Natural killer cell (primary cell): ENCODE measurements around the gene GPR180. TPM values are rescaled to one million over a fixed set of nuclear protein-coding genes. Genes with fewer than 3 reads are reported as not detected.

Source experiments
- ATAC-seq, 3 donors: fragments of 150-1000 bp in 2 of 3; fragments of 200-7000 bp in 1 of 3; cut with Tn5 transposase; 1 replicate in 1 of 3; 2 replicates in 2 of 3; pipeline ENCODE4 v1.10.0; 2021; ENCODE audit warnings: mild to moderate bottlenecking in 2 of 3, moderate library complexity in 2 of 3
- DNase-seq, 2 donors: peaks; one replicate each; pipeline versions ENCODE4 v3.0.0 to v3.0.0-alpha.2; 2013 to 2021; ENCODE audit warnings: mixed read lengths in 1 of 2
- H3K27ac ChIP-seq: one replicate; pipeline ENCODE4 v1.5.1; 2013; ENCODE audit warnings: mild to moderate bottlenecking, low read length
- H3K27me3 ChIP-seq: one replicate; pipeline ENCODE4 v1.6.1; 2013; ENCODE audit warnings: low read length; ENCODE audit not compliant: control insufficient read depth, insufficient read depth
- H3K36me3 ChIP-seq: one replicate; pipeline ENCODE4 v1.6.1; 2013; ENCODE audit warnings: low read length; ENCODE audit not compliant: control insufficient read depth, insufficient read depth
- H3K4me1 ChIP-seq: one replicate; pipeline ENCODE4 v1.6.1; 2013; ENCODE audit warnings: low read length; ENCODE audit not compliant: control insufficient read depth, insufficient read depth
- H3K4me3 ChIP-seq: one replicate; pipeline ENCODE4 v1.5.1; 2013; ENCODE audit warnings: low read length
- H3K9me3 ChIP-seq: one replicate; pipeline ENCODE4 v1.6.1; 2013; ENCODE audit warnings: low read length; ENCODE audit not compliant: control insufficient read depth, insufficient read depth
- H3K27ac Mint-ChIP-seq, 2 donors: one replicate each; pipeline ENCODE4 v1.8.0; 2022; ENCODE audit warnings: mild to moderate bottlenecking in 2 of 2, mixed read lengths in 2 of 2, moderate library complexity in 1 of 2
- H3K27me3 Mint-ChIP-seq, 2 donors: one replicate each; pipeline ENCODE4 v1.8.0; 2022; ENCODE audit warnings: low read depth in 2 of 2, mixed read lengths in 2 of 2
- H3K36me3 Mint-ChIP-seq: one replicate; pipeline ENCODE4 v1.8.0; 2022; ENCODE audit warnings: mixed read lengths
- H3K4me1 Mint-ChIP-seq, 2 donors: one replicate each; pipeline ENCODE4 v1.8.0; 2022; ENCODE audit warnings: mixed read lengths in 2 of 2
- H3K4me3 Mint-ChIP-seq: one replicate; pipeline ENCODE4 v1.8.0; 2022; ENCODE audit warnings: mild to moderate bottlenecking, moderate library complexity, mixed read lengths
- H3K9me3 Mint-ChIP-seq, 2 donors: one replicate each; pipeline ENCODE4 v1.8.0; 2022; ENCODE audit warnings: mixed read lengths in 2 of 2
- CTCF ChIP-seq: fragments of 200-600 bp; IDR thresholded peaks from one replicate; pipeline ENCODE4 v1.8.0; 2022; ENCODE audit warnings: antibody characterized with exemption
- WGBS: methylation state at CpG from one replicate; pipeline ENCODE4 v1.1.7; 2013; ENCODE audit warnings: missing lambda C conversion rate; ENCODE audit not compliant: insufficient coverage; 5-methylcytosine and 5-hydroxymethylcytosine counted together
- intact Hi-C: fragments of 100-400 bp; cut with micrococcal nuclease; formaldehyde crosslinking; loops from one replicate; pipeline ENCODE4 v1.14.2; 2022
- total RNA-seq, 4 donors: library from RNA; stranded (reverse); fragments of 120-200 nt in 1 of 4; gene quantifications; one replicate each; pipeline versions ENCODE4 v1.2.3 to v1.2.4, GENCODE V29; 2013 to 2022

Gene GPR180
- total RNA-seq, 3 donors from 2014 or later (not counting 1 experiment from before 2014, with no cell fraction given) = 2.0 to 2.9 (median 2.7) TPM

- 85% methylated on average over 1 of the region's 1 CpG for WGBS
- no peak overlapping the region for H3K27ac Mint-ChIP-seq
- Histone ChIP-seq H3K27ac (no peak overlapping the region), H3K4me1 (no peaks in the 10 kb centered on the region), H3K9me3 (no peaks in the 10 kb centered on the region), H3K27me3 (no peaks in the 10 kb centered on the region), H3K36me3 (no peaks in the 10 kb centered on the region), H3K4me3 (no peak overlapping the region)
- no peak for TF ChIP-seq CTCF
- no peak for ATAC-seq
- intact Hi-C loops = no loop called here
- DNase-seq = no peak
- no peaks in the 10 kb centered on the region for H3K9me3 Mint-ChIP-seq
- no peaks in the 10 kb centered on the region for H3K4me1 Mint-ChIP-seq
- H3K36me3 Mint-ChIP-seq = no peaks in the 10 kb centered on the region
- no peak overlapping the region for H3K4me3 Mint-ChIP-seq
- no peaks in the 10 kb centered on the region for H3K27me3 Mint-ChIP-seq
These were observed 45.6 kb upstream of the GPR180 start for GRCh38 chr13:94556041-94556440.

DNA sequence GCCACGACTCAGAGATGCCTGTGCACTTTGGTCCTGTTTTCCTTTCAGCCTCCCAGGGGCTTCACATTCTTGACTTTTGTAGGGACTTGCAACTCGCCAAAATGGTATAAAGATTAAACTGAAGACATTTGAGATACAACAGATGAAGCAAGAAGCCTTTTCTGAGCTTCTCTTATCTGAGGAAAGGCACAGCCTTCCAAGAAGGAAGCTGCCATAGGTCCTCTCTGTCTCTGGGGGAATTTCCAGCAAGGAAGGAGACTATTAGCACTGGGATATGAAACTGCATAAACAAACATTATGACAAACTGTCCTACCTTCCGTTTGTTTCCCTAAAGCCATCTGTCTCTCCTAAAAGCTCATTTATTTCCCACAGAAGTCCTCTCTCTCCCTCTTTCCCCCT is 45.0 kb upstream of the GPR180 start:
- Mint-ChIP-seq H3K9me3 (no peaks in the 10 kb centered on the region), H3K36me3 (no peaks in the 10 kb centered on the region), H3K27ac (no peak overlapping the region), H3K27me3 (no peaks in the 10 kb centered on the region), H3K4me1 (no peaks in the 10 kb centered on the region), H3K4me3 (no peak overlapping the region)
- Histone ChIP-seq H3K27me3 (no peaks in the 10 kb centered on the region), H3K27ac (no peak overlapping the region), H3K9me3 (no peaks in the 10 kb centered on the region), H3K4me1 (no peaks in the 10 kb centered on the region), H3K36me3 (no peaks in the 10 kb centered on the region), H3K4me3 (no peak overlapping the region)
- WGBS = 85% methylated on average over 3 of the region's 3 CpGs
- ATAC-seq (no peak), DNase-seq (no peak)
- intact Hi-C loops = no loop called here
- TF ChIP-seq CTCF = no peak

GRCh38 chr13:94557684-94558235 is 43.9 kb upstream of the GPR180 start:
- Histone ChIP-seq H3K36me3 (no peaks in the 10 kb centered on the region), H3K9me3 (no peaks in the 10 kb centered on the region), H3K27me3 (no peaks in the 10 kb centered on the region), H3K27ac (no peak overlapping the region), H3K4me3 (no peak overlapping the region), H3K4me1 (no peaks in the 10 kb centered on the region)
- H3K4me3 Mint-ChIP-seq = no peak overlapping the region
- no peak overlapping the region for H3K27ac Mint-ChIP-seq
- ATAC-seq = no peak
- H3K9me3 Mint-ChIP-seq = no peaks in the 10 kb centered on the region
- intact Hi-C loops = no loop called here
- no peaks in the 10 kb centered on the region for H3K4me1 Mint-ChIP-seq
- no peaks in the 10 kb centered on the region for H3K27me3 Mint-ChIP-seq
- 95% methylated on average over 5 of the region's 5 CpGs for WGBS
- no peaks in the 10 kb centered on the region for H3K36me3 Mint-ChIP-seq
- TF ChIP-seq CTCF = no peak
- no peak for DNase-seq

DNA sequence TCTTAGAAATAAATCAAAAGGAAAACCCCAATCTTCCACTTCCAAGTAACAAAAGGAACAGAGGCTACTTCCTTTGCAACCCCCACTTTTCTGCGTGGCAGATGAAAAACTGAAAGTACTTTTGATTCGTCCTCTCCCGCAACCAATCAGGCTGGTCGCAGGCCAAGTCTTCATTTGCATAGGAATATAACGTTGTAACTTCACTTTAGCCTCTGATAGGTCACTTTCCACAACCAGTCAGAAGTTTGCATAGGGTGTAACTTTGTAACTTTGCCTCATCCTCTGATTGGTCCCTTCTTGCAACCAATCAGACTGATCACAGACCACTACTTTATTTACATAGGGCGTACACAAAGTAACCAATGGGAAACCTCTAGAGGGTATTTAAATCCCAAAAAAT is 42.9 kb upstream of the GPR180 start:
- no peak for ATAC-seq
- no peak for TF ChIP-seq CTCF
- Mint-ChIP-seq H3K36me3 (no peaks in the 10 kb centered on the region), H3K4me3 (no peak overlapping the region), H3K4me1 (no peaks in the 10 kb centered on the region), H3K9me3 (no peaks in the 10 kb centered on the region), H3K27me3 (no peaks in the 10 kb centered on the region), H3K27ac (no peak overlapping the region)
- peak in 1 of 2 donors; percentile 45 for DNase-seq
- intact Hi-C loops = no loop called here
- H3K27me3 ChIP-seq = no peaks in the 10 kb centered on the region
- H3K4me3 ChIP-seq = no peak overlapping the region
- no peaks in the 10 kb centered on the region for H3K4me1 ChIP-seq
- no peaks in the 10 kb centered on the region for H3K9me3 ChIP-seq
- H3K27ac ChIP-seq = no peak overlapping the region
- WGBS = 64% methylated on average over 6 of the region's 6 CpGs
- no peaks in the 10 kb centered on the region for H3K36me3 ChIP-seq
